ENCODE results near the gene CCM2.

CCM2 gene

DNA sequence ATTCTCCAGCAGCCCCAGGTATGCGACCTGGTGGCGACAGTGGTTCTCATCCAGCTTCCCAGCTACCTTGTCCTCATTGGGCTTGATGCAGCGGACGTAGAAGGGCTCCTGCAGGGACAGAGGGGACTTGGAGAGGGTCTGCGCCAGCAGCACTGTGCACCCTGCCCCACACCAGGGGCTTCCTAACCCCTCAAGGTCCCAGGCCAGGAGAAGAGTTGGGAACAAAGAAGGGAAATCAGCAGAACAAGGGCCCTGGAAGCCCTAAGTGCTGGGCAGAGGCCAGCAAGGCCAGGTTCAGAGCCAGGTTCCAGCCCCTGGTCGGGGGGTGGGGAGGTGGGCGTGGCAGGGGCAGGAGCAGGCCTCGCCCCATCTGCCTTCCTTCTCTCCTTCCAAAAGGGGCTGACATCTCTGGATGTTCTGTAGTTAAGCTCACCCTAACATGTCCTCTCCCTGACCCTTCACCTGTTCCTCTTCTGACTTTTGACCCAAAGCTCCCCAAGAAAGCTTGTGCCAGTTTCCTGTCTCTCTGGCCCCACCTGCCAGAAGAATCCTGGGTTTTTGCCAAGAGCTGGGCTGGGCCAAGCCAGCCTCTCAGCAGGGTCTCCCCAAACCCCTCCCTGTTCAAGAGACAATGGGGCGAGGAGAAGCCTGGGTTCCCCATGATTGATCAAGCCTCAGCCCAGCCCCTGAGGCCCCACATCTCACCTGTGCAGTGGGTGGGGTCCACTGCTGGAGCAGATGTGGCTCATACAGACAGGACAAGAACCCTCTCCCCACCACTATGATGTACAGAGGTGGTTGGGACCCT lies 33.1 kb upstream of the CCM2 start:
- TF ChIP-seq, protein P1, sequence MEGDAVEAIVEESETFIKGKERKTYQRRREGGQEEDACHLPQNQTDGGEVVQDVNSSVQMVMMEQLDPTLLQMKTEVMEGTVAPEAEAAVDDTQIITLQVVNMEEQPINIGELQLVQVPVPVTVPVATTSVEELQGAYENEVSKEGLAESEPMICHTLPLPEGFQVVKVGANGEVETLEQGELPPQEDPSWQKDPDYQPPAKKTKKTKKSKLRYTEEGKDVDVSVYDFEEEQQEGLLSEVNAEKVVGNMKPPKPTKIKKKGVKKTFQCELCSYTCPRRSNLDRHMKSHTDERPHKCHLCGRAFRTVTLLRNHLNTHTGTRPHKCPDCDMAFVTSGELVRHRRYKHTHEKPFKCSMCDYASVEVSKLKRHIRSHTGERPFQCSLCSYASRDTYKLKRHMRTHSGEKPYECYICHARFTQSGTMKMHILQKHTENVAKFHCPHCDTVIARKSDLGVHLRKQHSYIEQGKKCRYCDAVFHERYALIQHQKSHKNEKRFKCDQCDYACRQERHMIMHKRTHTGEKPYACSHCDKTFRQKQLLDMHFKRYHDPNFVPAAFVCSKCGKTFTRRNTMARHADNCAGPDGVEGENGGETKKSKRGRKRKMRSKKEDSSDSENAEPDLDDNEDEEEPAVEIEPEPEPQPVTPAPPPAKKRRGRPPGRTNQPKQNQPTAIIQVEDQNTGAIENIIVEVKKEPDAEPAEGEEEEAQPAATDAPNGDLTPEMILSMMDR (IDR thresholded peaks at IDR 0.05), result no peak
- Histone ChIP-seq H3K27me3 (peaks cover 0 to 33% of the 10 kb centered on the region in 2 donors), H3K9me3 (no peaks in the 10 kb centered on the region), H3K36me3 (no peaks in the 10 kb centered on the region), H3K4me1 (peaks cover 0 to 14% (median 12%) of the 10 kb centered on the region in 4 donors), H3K4me3 (no peak overlapping the region), H3K27ac (no peak overlapping the region)
- DNase-seq, result peak in 1 of 2 donors; percentile 49
- intact Hi-C loops (cut with DNase I; ENCODE audit: low total_unique reads), result loop anchor here (10.0 kb wide), 1 partner anchor 168 kb away; no protein-coding TSS in a partner anchor

DNA sequence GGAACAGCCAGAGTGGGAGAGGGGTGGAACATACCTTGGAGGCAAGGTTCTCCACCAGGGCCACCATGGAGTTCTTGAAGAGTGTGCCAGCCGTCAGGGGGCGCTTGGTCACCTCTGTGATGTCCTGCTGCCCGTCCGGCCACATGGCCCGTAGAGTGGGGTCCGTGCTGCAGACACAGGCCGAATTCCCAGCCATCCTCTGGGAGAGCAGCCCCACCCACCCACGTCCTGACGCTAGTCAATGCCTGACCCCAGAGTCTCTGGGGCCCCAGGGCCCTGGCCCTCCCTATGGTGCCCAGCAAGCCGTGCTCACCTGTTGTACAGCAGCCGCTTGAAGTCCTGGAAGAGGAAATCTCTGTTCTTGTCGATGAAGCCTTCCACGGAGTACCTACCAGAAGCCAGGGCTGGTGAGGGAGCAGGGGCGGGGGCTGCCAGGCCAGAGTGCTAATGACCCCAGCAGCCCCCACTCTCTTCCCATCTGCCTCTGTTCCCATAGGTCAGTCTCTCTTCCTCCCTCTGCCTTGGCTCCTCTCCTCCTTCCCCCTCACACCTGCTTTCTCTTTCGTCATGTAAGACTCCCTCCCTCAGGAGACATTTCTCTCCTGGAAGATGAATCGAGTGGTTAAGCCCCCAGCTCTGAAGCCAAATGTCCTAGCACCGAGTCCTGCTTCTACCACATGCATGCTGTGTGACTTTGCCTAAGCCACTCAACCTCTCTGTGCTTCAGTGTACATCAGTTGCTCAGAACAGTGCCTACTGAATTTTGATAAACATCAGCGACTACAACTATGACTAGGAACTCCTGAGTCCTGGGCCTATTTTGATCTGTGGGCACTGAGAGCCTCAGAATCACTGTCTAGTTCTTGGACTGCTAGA lies 32.2 kb upstream of the CCM2 start:
- H3K27me3 ChIP-seq, result peaks cover 0 to 25% of the 10 kb centered on the region in 2 donors
- H3K4me1 ChIP-seq, result peaks cover 0 to 5% (median 4%) of the 10 kb centered on the region in 4 donors
- TF ChIP-seq, protein P1 (IDR thresholded peaks at IDR 0.05), result peak; percentile 10 to 14
- no peak overlapping the region for H3K27ac ChIP-seq
- no peaks in the 10 kb centered on the region for H3K36me3 ChIP-seq
- H3K9me3 ChIP-seq, result no peaks in the 10 kb centered on the region
- DNase-seq, result peak in 1 of 2 donors; percentile 62
- H3K4me3 ChIP-seq, result no peak overlapping the region
- intact Hi-C loops (cut with DNase I; ENCODE audit: low total_unique reads), result loop anchor here (10.0 kb wide), 1 partner anchor 167 kb away; no protein-coding TSS in a partner anchor

DNA sequence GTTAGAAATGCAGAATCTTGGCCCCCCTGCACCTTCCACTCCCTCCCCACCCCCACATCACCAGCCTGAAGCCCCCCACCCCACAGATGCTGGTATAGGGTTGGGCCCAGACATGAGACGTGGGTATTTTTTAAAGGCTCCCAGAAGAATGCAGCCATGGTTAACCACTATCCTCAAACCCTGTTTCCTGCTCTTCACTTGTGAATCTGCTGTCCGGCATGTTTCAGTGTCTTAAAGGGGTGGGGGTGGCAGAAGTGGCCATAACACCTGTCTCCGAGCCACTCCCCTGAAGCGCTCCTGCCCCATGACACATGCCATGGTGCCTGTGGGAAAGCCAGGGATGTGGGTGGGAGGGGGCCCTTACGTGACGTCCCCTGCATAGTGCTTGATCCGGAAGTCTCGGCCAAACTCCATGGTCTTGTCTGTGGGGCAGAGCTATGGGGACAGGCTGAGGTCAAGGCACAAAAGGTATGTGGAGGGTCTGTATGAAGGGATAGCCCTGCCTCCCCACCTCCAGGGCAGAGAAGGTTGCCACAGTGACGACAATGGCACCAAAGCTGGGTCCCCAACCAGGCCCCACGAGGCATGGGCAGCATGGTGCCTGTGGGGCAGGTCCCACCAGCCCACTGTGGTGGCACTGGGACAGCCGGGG lies 30.8 kb upstream of the CCM2 start:
- H3K27ac ChIP-seq, result no peak overlapping the region
- no peaks in the 10 kb centered on the region for H3K36me3 ChIP-seq
- H3K9me3 ChIP-seq, result no peaks in the 10 kb centered on the region
- no peaks in the 10 kb centered on the region for H3K4me1 ChIP-seq
- H3K27me3 ChIP-seq, result peaks cover 0 to 15% of the 10 kb centered on the region in 2 donors
- TF ChIP-seq, protein P1 (IDR thresholded peaks at IDR 0.05), result no peak
- intact Hi-C loops (cut with DNase I; ENCODE audit: low total_unique reads), result loop anchor here (10.0 kb wide), 1 partner anchor 166 kb away; no protein-coding TSS in a partner anchor
- H3K4me3 ChIP-seq, result no peak overlapping the region
- DNase-seq, result peak in 1 of 2 donors; percentile 23

DNA sequence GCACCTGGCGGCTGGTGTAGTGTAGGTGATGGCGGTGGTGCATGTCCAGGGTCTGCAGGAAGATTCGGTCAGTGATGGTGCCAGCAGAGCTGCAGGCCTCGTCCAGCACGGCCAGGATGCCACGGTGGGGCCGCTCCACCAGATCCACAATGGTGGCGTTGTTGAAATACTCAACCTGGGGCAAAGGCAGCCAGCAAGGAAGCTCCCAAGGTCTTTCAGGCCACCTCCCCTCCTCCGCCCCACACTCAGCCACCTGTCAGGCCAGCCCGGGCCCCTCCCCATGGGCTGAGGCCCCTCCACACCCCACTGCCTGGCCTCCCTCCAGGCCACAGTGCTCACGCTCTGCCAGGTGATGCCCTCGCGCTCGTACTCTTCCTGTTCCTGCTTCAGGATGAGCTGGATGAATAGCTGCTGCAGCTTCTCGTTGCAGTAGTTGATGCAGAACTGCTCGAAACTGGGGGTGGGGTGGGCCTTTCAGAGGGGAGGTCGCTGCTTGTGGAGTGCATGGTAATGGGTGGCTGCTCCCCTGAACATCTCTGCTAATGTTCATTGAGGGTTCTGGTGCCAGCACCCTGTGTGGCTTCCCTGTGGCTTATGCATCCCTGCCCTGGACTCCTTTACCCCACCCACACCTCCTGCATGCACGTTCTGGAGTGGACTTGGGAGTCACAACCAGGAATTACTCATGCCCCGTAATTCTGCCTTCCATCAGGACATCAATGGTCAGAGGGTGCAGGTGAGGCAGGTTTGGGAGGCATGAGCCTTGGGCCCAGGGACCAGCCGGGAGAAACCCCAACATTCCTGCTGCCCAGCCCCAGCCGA lies 30.1 kb upstream of the CCM2 start:
- H3K4me3 ChIP-seq, result no peak overlapping the region
- TF ChIP-seq, protein P1 (IDR thresholded peaks at IDR 0.05), result no peak
- H3K27ac ChIP-seq, result no peak overlapping the region
- DNase-seq, result peak in 1 of 2 donors; percentile 55
- H3K27me3 ChIP-seq, result peaks cover 0 to 15% of the 10 kb centered on the region in 2 donors
- peaks cover 0 to 6% (median 0%) of the 10 kb centered on the region in 3 donors for H3K36me3 ChIP-seq
- H3K4me1 ChIP-seq, result no peaks in the 10 kb centered on the region
- intact Hi-C loops (cut with DNase I; ENCODE audit: low total_unique reads), result loop anchor here (10.0 kb wide), 1 partner anchor 165 kb away; no protein-coding TSS in a partner anchor
- H3K9me3 ChIP-seq, result no peaks in the 10 kb centered on the region

Data from tibial artery (tissue), 4 donors.